Testis (tissue), 2 donors: Measurements from ENCODE around the gene SH3GL2.

ENCODE experiments used
- CTCF ChIP-seq, 3 experiments: fragments of 450-650 bp in 2 of 3; fragments of 200-600 bp in 1 of 3; sonication (generic) in 1 of 3; IDR thresholded peaks; one replicate each; pipeline ENCODE4 v1.5.1; 2016 to 2019; ENCODE audit warnings: antibody characterized with exemption in 3 of 3, mild to moderate bottlenecking in 2 of 3, moderate library complexity in 1 of 3
- POLR2A ChIP-seq: fragments of 450-650 bp; IDR thresholded peaks from one replicate; pipeline ENCODE4 v1.6.1; 2017; ENCODE audit warnings: antibody characterized with exemption, mild to moderate bottlenecking, moderate library complexity

GRCh38 chr9:17782430-17783149, 203.7 kb downstream of the SH3GL2 start:
- TF ChIP-seq CTCF (IDR thresholded peaks at IDR 0.05): no peak
- TF ChIP-seq POLR2A: no peak
